Heart left ventricle (tissue), 16 donors: ENCODE measurements around the gene IGSF8. TPM values are rescaled to one million over a fixed set of nuclear protein-coding genes. Genes with fewer than 3 reads are reported as not detected.

Experiments used
- ATAC-seq, 4 donors: fragments of 200-7000 bp; cut with Tn5 transposase; one replicate each; pipeline ENCODE4 v1.9.1; 2020 to 2022; ENCODE audit warnings: moderate library complexity in 4 of 4, mild to moderate bottlenecking in 3 of 4, moderate number of reproducible peaks in 1 of 4
- DNase-seq, 5 donors: peaks; one replicate each; pipeline ENCODE4 v3.0.0-alpha.2; 2020
- H3K27ac ChIP-seq, 12 donors: fragments of 200-600 bp; sonication (generic) in 4 of 12; one replicate each; pipeline versions ENCODE4 v1.5.0 to v1.8.0; 2016 to 2022; ENCODE audit warnings: mild to moderate bottlenecking in 2 of 12
- H3K27me3 ChIP-seq, 9 donors: fragments of 200-600 bp; sonication (generic) in 2 of 9; one replicate each; pipeline versions ENCODE4 v1.5.1 to v1.8.0; 2016 to 2022; ENCODE audit warnings: mild to moderate bottlenecking in 3 of 9
- H3K36me3 ChIP-seq, 9 donors: fragments of 200-600 bp; sonication (generic) in 2 of 9; one replicate each; pipeline versions ENCODE4 v1.5.0 to v1.8.0; 2018 to 2022; ENCODE audit warnings: mild to moderate bottlenecking in 2 of 9
- H3K4me1 ChIP-seq, 12 donors: fragments of 200-600 bp; sonication (generic) in 4 of 12; one replicate each; pipeline versions ENCODE4 v1.5.0 to v1.8.0; 2016 to 2022; ENCODE audit warnings: mild to moderate bottlenecking in 3 of 12
- H3K4me3 ChIP-seq, 12 donors: fragments of 200-600 bp; sonication (generic) in 4 of 12; one replicate each; pipeline versions ENCODE4 v1.5.0 to v1.8.0; 2017 to 2022; ENCODE audit warnings: mild to moderate bottlenecking in 9 of 12, moderate library complexity in 4 of 12
- H3K9me3 ChIP-seq, 12 donors: fragments of 200-600 bp; sonication (generic) in 4 of 12; one replicate each; pipeline versions ENCODE4 v1.5.0 to v1.8.0; 2016 to 2022; ENCODE audit warnings: mild to moderate bottlenecking in 1 of 12
- CTCF ChIP-seq, 12 donors: fragments of 200-600 bp; sonication (generic) in 4 of 12; IDR thresholded peaks; one replicate each; pipeline versions ENCODE4 v1.5.0 to v1.8.0; 2018 to 2022; ENCODE audit warnings: antibody characterized with exemption in 12 of 12, mild to moderate bottlenecking in 5 of 12
- POLR2A ChIP-seq, 2 donors: fragments of 450-650 bp; IDR thresholded peaks; one replicate each; pipeline ENCODE4 v1.6.1; 2017; ENCODE audit warnings: antibody characterized with exemption in 2 of 2, mild to moderate bottlenecking in 2 of 2, moderate library complexity in 2 of 2
- WGBS, 4 donors: extraction: QIAGEN DNeasy Blood & Tissue Kit in 2 of 4; methylation state at CpG; one replicate each; pipeline versions ENCODE4 v1.1.5 to v1.1.7; 2013 to 2018; 5-methylcytosine and 5-hydroxymethylcytosine counted together
- intact Hi-C, 10 donors: fragments of 100-400 bp; cut with DNase I; formaldehyde crosslinking; loops; one replicate each; pipeline versions ENCODE4 v1.11.1 to v1.14.2; 2022
- polyA plus RNA-seq, 2 donors: library from polyadenylated mRNA; stranded (reverse); fragments of 200-250 nt; gene quantifications; one replicate each; pipeline ENCODE4 v1.2.3, GENCODE V29; 2013
- total RNA-seq, 9 donors: library from RNA; depleted of rRNA in 2 of 9; stranded (reverse); fragments of >200 nt in 2 of 9; fragmentation: NEBNext Ultra II Directional in 3 of 9; extraction: Animal tissue kit (Norgen Biotek cat#: 25700) in 3 of 9; gene quantifications; one replicate each; pipeline versions ENCODE4 v1.1.0 to v1.2.4, GENCODE V29; 2016 to 2023
- donor health status: ischemic (EF 13 %, LVEDD 7.1; RV severe dilation, severe dysfunction).
- donor health status: healthy with polysubstance abuse.
- donor health status: DM: no; HTN: yes; CAD: no.
- donor health status: DM: no; HTN: no; CAD: no.
- donor health status: ischemic (EF 25% LVEDD 6.9; RV normal size, moderate dysfunction).
- donor health status: ischemic (EF 25% LVEDD 5.7; RV mildly dilated, moderate dysfunction).
- donor health status: healthy.
- donor health status: DM: yes; HTN: yes; CAD: no.
- donor health status: ischemic (EF 35%, LVEDD 5.7; RV mildly dilated, moderate dysfunction).
- donor health status: nonischemic (EF 11% LVEDD 7.7; RV severe dilation, severe dysfunction).
- donor health status: DM: yes; HTN: yes; CAD: no.
- donor health status: PGD.
- donor health status: ischemic (EF 29% LVEDD 5.4; RV normal size, mild dysfunction).
- donor health status: nonischemic (EF 23%, LVEDD 6.1; RV moderate dilation, normal function).

The IGSF8 gene
- total and polyA plus RNA-seq, 11 donors: 15.0 to 49.3 (median 24.8) TPM

GRCh38 chr1:160069460-160070231, 28.8 kb downstream of the IGSF8 start, which contains the start of gene KCNJ10:
KCNJ10 (minus strand) TSS chr1:160070160; CDS start chr1:160042532, 27,628 bp downstream.
- TF ChIP-seq CTCF (IDR thresholded peaks at IDR 0.05): no peak
- ATAC-seq: no peak

GRCh38 chr1:160068225-160068624, 30.2 kb downstream of the IGSF8 start:
- Histone ChIP-seq H3K4me1 (peaks cover 0 to 22% (median 6%) of the 10 kb centered on the region in 12 donors), H3K27me3 (peaks cover 0 to 11% (median 0%) of the 10 kb centered on the region in 9 donors), H3K27ac (no peak overlapping the region), H3K36me3 (no peaks in the 10 kb centered on the region), H3K9me3 (no peaks in the 10 kb centered on the region), H3K4me3 (no peak overlapping the region)
- DNase-seq: no peak
- 59 to 73% (median 71%) methylated on average over 2 to 5 of the region's 5 CpGs for WGBS, 4 donors
- intact Hi-C loops: no loop called here
- no peak for TF ChIP-seq POLR2A (IDR thresholded peaks at IDR 0.05)
- TF ChIP-seq CTCF (IDR thresholded peaks at IDR 0.05): no peak
- no peak for ATAC-seq

More at GRCh38 chr1:160069460-160070231, 28.8 kb downstream of the IGSF8 start, which contains the start of gene KCNJ10:
- H3K4me3 ChIP-seq: peak within 1 kb of the TSS; percentile 29 to 71 (median 59)
- H3K27me3 ChIP-seq: peaks cover 0 to 11% (median 0%) of the 10 kb centered on the region in 9 donors
- WGBS, 4 donors: 9 to 16% (median 11%) methylated on average over 19 to 32 of the region's 32 CpGs
- peaks cover 0 to 14% (median 6%) of the 10 kb centered on the region in 12 donors for H3K4me1 ChIP-seq
- H3K9me3 ChIP-seq: no peaks in the 10 kb centered on the region
- H3K36me3 ChIP-seq: no peaks in the 10 kb centered on the region
- no peak for DNase-seq
- H3K27ac ChIP-seq: peak within 1 kb of the TSS in 2 of 12 donors; percentile 40 to 42
- intact Hi-C loops: no loop called here

- 52 to 64% (median 59%) methylated on average over 6 of the region's 6 CpGs for WGBS, 4 donors
- Histone ChIP-seq H3K4me3 (no peak overlapping the region), H3K4me1 (peaks cover 0 to 23% (median 6%) of the 10 kb centered on the region in 12 donors), H3K9me3 (no peaks in the 10 kb centered on the region), H3K27me3 (peaks cover 0 to 12% (median 0%) of the 10 kb centered on the region in 9 donors), H3K27ac (no peak overlapping the region), H3K36me3 (no peaks in the 10 kb centered on the region)
- TF ChIP-seq POLR2A (IDR thresholded peaks at IDR 0.05): no peak
- no peak for TF ChIP-seq CTCF (IDR thresholded peaks at IDR 0.05)
- intact Hi-C loops: no loop called here
- no peak for DNase-seq
- ATAC-seq: no peak
These were observed 31.3 kb downstream of the IGSF8 start for GRCh38 chr1:160066829-160067745.

GRCh38 chr1:160064746-160065145, 33.7 kb downstream of the IGSF8 start:
- Histone ChIP-seq H3K4me3 (no peak overlapping the region), H3K4me1 (peaks cover 0 to 14% (median 0%) of the 10 kb centered on the region in 12 donors), H3K27ac (no peak overlapping the region), H3K36me3 (no peaks in the 10 kb centered on the region), H3K9me3 (no peaks in the 10 kb centered on the region), H3K27me3 (peaks cover 0 to 10% (median 0%) of the 10 kb centered on the region in 9 donors)
- DNase-seq (no peak), ATAC-seq (no peak)
- intact Hi-C loops: no loop called here
- no peak for TF ChIP-seq CTCF (IDR thresholded peaks at IDR 0.05)
- no peak for TF ChIP-seq POLR2A (IDR thresholded peaks at IDR 0.05)
- WGBS, 4 donors: 37 to 54% (median 44%) methylated on average over 3 of the region's 3 CpGs
